H1 (cell line): ENCODE data around the gene ALKBH7. TPM values are rescaled to one million over a fixed set of nuclear protein-coding genes. Genes with fewer than 3 reads are reported as not detected.

Experiments
- GABPA ChIP-seq: IDR thresholded peaks from 2 replicates; pipeline ENCODE4 v1.6.1; 2011; ENCODE audit warnings: mild to moderate bottlenecking, low read length, moderate library complexity, borderline replicate concordance; ENCODE audit not compliant: insufficient read depth
- POLR2A ChIP-seq, 2 experiments: IDR thresholded peaks; 1 replicate in 1 of 2; 2 replicates in 1 of 2; pipeline ENCODE4 v1.6.1; 2011; ENCODE audit warnings: low read depth in 2 of 2, low read length in 2 of 2, mild to moderate bottlenecking in 2 of 2; ENCODE audit errors: control extremely low read depth in 1 of 2
- RAD21 ChIP-seq, 2 experiments: IDR thresholded peaks in 1 of 2; conservative IDR thresholded peaks in 1 of 2; 2 replicates each; pipeline ENCODE4 v1.6.1; 2011; ENCODE audit warnings: low read depth in 2 of 2, low read length in 2 of 2, improper control_type of control experiment in 1 of 2, inconsistent platforms in 1 of 2, mild to moderate bottlenecking in 1 of 2, moderate library complexity in 1 of 2
- polyA plus RNA-seq, 7 experiments: library from polyadenylated mRNA; depleted of rRNA in 3 of 7; stranded (reverse) in 5 of 7; unstranded in 2 of 7; fragments of >200 nt in 5 of 7; fragments of 200-250 nt in 2 of 7; gene quantifications; 1 replicate in 5 of 7; 2 replicates in 1 of 7; 4 replicates in 1 of 7; pipeline versions ENCODE4 v1.2.1 to v1.2.3, GENCODE V29; 2011 to 2013; ENCODE audit warnings: missing spikeins in 2 of 7, mixed read lengths in 2 of 7
- total RNA-seq: library from RNA; stranded (reverse); fragmentation: NEBNext Ultra II Directional; extraction: Animal tissue kit (Norgen Biotek cat#: 25700); gene quantifications from 2 replicates; pipeline ENCODE4 v1.2.1, GENCODE V29; 2021

The ALKBH7 gene
- total and polyA plus RNA-seq, 2 of the 8 experiments (the other 6 are each of a cell fraction or from before 2014, with no cell fraction given), result 66.3 to 100 TPM

DNA sequence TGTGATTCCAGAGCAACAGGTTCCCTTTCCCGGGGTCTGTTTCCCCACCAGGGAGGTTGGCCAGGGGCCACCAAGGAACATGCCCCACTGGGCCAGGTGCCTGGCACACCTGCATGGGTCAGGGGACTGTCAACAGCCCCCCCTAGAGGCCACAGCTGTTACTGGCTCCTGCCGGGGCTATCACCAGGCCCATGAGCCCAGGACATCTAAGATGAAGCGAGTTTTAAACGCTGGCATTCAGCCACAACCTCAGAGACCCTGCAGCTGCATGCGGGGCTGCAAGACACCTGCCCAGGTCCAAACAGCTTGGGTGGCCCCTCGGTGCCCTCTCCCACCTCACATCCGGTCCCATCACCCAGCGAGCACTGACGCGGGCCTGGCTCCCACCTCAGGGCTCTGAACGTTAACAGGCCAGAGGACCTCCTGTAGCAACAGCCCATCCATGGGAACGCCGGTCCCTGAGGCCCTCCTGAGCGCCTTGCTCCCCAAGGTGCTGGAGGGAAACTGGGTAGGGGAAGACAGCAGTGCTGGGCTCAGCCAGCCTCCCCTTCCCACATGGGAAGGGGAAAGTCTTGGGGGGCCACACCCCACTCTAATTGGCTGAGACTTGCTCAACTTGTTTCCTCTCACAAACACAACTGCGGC lies 40.0 kb downstream of the ALKBH7 start (continued):
- TF ChIP-seq GABPA (peak; percentile 50; the same call in 1 of the 2 replicates), RAD21 (IDR thresholded peaks at IDR 0.05 in 1 of 2, conservative IDR thresholded peaks at IDR 0.05 in 1 of 2; ENCODE audit: low read depth in 2 of 2, low read length in 2 of 2) (peak; percentile 71 to 82), POLR2A (IDR thresholded peaks at IDR 0.05; ENCODE audit: control extremely low read depth in 1 of 2, low read depth in 2 of 2, low read length in 2 of 2) (peak; percentile 38 to 75)
